ENCODE data around the gene FRMD4A.

DNA sequence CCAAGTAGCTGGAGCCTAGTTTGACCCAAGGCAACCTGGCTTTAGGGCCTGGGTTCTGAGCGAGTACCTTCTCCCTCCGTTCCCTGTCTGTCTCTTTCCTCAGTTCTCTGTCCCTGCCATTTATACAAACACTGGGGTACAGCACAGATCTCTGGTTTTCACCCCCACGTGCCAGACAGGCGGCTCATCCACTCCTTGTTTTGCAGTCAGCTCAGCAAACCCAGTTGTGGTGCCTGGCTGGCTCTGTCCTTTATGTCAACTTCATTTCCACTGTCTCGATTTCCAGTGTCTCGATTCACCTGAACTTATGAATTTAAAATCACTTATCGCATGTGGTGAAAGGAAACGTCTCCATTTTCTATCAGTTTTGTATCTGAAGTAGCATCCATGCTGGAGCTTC is 230.8 kb downstream of the FRMD4A start:
- TF ChIP-seq, protein P1, sequence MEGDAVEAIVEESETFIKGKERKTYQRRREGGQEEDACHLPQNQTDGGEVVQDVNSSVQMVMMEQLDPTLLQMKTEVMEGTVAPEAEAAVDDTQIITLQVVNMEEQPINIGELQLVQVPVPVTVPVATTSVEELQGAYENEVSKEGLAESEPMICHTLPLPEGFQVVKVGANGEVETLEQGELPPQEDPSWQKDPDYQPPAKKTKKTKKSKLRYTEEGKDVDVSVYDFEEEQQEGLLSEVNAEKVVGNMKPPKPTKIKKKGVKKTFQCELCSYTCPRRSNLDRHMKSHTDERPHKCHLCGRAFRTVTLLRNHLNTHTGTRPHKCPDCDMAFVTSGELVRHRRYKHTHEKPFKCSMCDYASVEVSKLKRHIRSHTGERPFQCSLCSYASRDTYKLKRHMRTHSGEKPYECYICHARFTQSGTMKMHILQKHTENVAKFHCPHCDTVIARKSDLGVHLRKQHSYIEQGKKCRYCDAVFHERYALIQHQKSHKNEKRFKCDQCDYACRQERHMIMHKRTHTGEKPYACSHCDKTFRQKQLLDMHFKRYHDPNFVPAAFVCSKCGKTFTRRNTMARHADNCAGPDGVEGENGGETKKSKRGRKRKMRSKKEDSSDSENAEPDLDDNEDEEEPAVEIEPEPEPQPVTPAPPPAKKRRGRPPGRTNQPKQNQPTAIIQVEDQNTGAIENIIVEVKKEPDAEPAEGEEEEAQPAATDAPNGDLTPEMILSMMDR (IDR thresholded peaks at IDR 0.05; ENCODE audit: poor library complexity): no peak
- TF ChIP-seq EZH2 (IDR thresholded peaks at IDR 0.05; ENCODE audit: borderline replicate concordance): no peak
- no peak for TF ChIP-seq EZH2phosphoT487 (IDR thresholded peaks at IDR 0.05; ENCODE audit: low read depth, severe bottlenecking, unreplicated experiment)

Measured in hepatocyte (in vitro differentiated cells).